Adipose tissue (tissue), 3 donors: Measurements from ENCODE around the gene SPARC. TPM values are rescaled to one million over a fixed set of nuclear protein-coding genes. Genes with fewer than 3 reads are reported as not detected.

Experiments used
- H3K27ac ChIP-seq: one replicate; pipeline ENCODE4 v1.5.1; 2013; ENCODE audit warnings: low read depth, low read length
- WGBS, 3 donors: extraction: QIAGEN DNeasy Blood & Tissue Kit; methylation state at CpG; one replicate each; pipeline ENCODE4 v1.1.7; 2013; 5-methylcytosine and 5-hydroxymethylcytosine counted together
- polyA plus RNA-seq, 3 donors: library from polyadenylated mRNA; stranded (reverse); fragments of 200-250 nt; gene quantifications; one replicate each; pipeline ENCODE4 v1.2.3, GENCODE V29; 2013
- donor health status: healthy with polysubstance abuse.
- donor health status: Bipolar disorder and iron deficiency.
- donor health status: healthy.

The SPARC gene
- polyA plus RNA-seq, 3 donors = 192 to 1,569 (median 654) TPM

DNA sequence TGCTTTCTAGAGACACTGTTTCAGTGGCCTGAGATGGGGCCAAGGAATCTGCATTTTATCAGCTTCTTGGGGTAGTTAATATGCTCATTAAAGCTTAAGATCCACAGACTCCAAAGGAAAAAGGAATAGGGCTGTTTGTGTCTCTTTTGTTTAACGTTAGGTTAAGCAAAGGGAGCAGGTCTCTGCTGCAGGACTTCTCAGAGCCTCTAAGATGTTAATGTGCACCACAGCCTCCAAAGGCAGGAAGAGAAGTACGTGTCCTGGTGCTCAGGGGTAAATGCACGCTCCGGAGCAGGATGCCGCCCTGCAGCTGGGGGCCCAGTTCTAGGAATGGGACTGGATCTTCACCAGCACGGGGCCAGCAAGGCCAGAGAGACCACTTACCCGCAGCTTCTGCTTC lies 19.6 kb downstream of the SPARC start:
- WGBS, 3 donors = 70 to 79% (median 71%) methylated on average over 7 of the region's 7 CpGs
- H3K27ac ChIP-seq = no peak overlapping the region

- WGBS, 3 donors = 18 to 25% (median 21%) methylated on average over 2 of the region's 2 CpGs
- H3K27ac ChIP-seq = no peak overlapping the region
Measured at GRCh38 chr5:151665613-151666012, 21.1 kb downstream of the SPARC start.

- no peak overlapping the region for H3K27ac ChIP-seq
- WGBS, 3 donors = 43 to 48% (median 48%) methylated on average over 6 of the region's 6 CpGs
Measured at GRCh38 chr5:151664694-151665585, 21.8 kb downstream of the SPARC start.

DNA sequence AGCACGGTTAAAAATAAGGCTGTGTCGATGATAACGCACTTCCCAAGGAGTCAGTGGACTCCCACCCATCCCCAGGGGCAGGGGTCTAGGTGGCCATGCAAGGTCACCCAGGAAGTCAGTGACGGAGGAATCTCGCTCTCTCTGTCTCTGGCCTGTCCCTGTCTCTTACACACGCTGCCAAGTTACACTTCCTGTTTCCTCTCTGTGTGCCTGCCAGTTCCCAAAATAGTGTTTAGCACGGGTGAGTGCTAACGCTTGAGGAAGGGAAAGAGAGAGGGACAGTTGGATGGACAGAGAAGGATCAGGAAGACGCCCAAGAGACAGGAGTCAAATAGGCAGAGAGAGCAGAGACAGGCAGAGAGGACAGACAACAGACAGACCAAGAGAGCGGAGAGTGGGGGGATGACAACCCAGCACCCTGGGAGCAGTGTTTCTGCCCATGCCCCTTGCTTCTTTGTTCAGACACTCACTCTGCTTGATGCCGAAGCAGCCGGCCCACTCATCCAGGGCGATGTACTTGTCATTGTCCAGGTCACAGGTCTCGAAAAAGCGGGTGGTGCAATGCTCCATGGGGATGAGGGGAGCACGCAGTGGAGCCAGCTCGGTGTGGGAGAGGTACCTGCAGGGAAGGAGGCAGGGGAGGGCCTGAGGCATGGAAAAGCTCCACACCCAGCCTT lies 23.0 kb downstream of the SPARC start:
- 24 to 55% (median 30%) methylated on average over 17 of the region's 17 CpGs for WGBS, 3 donors
- H3K27ac ChIP-seq = no peak overlapping the region

DNA sequence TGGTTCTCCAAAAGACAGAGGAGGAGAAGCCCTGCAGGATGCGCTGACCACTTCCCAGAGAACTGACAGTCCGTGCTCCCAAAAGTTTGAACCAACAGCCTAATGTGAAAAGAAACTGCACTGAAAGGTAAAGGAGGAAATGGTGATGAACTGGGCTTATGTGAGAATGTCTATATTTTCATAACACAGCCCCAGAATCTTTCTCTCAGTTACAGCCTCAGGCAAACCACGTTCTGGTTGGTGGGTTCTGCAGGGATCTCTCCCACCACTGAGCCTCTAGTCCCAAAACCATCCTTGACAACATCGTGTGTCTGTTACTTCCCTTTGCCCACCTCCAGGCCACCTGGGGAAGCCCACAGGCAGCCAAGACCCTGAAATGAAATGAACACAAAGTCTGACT lies 23.9 kb downstream of the SPARC start:
- H3K27ac ChIP-seq = no peak overlapping the region
- WGBS, 3 donors = 65 to 75% (median 66%) methylated on average over 4 of the region's 4 CpGs

DNA sequence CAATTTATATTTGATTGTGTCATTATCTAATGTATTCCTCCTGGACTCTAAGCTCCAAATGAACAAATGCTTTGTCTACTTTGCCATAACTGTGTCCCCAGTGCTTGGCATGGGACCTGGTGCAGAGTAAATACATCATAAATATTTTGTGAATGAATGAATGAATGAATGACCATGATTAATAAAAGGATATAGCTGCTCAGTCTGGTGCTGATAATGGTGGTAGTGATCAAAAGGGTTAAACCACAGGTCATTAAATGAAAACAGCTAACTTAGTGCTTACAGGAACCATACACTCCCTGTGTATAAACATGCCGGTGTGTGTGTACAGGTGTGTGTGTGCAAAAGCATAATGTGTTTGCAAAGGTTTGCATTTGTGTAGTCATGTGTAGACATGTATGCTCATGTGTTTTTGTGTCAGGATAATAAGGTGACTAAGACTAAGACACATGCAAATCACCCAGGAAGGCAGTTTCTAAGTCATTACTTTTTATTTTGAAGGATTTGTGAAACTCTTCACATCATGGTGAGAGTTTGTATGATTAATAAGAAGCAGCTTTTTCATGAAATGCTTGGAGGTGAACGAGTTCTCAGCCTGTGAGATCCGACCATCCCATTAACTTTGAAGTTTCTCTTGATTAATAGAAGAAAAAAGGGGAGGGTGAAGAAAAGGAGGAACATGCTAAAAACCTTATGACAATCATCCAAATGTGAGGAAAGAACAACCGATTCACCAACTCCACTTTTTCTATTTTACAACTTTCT lies 24.6 kb downstream of the SPARC start:
- H3K27ac ChIP-seq = no peak overlapping the region
- WGBS, 3 donors = 47 to 58% (median 51%) methylated on average over 4 of the region's 4 CpGs

DNA sequence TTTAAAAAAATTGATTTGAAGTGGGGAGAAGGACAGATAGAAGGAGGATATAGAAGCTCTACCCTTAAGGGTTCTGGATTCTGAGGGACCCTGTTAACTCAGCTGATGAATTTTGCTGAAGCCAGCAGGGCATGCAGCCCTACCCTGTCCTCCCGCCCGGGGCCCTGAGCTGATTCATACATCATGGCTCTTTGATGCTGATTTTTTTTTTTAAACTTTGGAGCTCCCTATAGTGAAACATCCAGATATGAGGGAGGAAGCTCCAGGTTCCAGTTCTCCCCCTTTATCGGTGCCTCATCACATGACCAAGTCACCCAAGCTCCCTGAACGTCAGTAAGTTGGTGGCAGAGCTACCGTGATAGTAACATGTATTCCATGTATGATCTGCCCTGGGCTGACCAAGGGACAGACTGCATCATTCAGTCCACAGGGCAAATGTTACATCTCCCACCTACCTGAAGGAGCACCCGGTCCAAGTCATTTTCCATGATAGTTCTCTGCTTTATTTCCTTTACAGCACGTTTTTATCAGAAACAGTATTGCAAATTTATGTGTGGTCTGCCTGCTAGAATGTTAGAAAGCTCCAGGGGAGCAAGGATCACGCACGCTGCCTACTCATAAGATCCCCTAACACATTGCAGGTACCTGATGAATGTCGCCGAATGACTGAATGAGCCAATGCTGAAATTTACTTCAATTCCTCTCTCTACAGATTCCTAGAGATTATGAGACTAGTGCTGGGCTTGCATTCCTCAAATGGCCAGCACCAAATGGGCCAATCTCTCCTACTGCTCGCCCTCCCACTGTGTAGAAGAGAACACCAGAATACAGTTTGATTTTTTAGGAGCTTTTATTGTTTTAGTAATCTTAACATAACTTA lies 25.9 kb downstream of the SPARC start:
- 57 to 72% (median 62%) methylated on average over 12 of the region's 12 CpGs for WGBS, 3 donors
- no peak overlapping the region for H3K27ac ChIP-seq

- H3K27ac ChIP-seq = no peak overlapping the region
- WGBS, 3 donors = 24 to 26% (median 25%) methylated on average over 10 of the region's 10 CpGs
Measured at GRCh38 chr5:151659001-151659754, 27.5 kb downstream of the SPARC start.

- WGBS, 3 donors = 86 to 100% (median 90%) methylated on average over 1 of the region's 1 CpG
- H3K27ac ChIP-seq = no peak overlapping the region
Measured at GRCh38 chr5:151657114-151657513, 29.6 kb downstream of the SPARC start.

GRCh38 chr5:151656311-151656710 lies 30.4 kb downstream of the SPARC start:
- WGBS, 3 donors = 82 to 92% (median 84%) methylated on average over 4 of the region's 4 CpGs
- no peak overlapping the region for H3K27ac ChIP-seq

- no peak overlapping the region for H3K27ac ChIP-seq
- WGBS, 3 donors = 0 to 3% (median 0%) methylated on average over 6 of the region's 6 CpGs
Measured at GRCh38 chr5:151651997-151652645, 34.6 kb downstream of the SPARC start.

DNA sequence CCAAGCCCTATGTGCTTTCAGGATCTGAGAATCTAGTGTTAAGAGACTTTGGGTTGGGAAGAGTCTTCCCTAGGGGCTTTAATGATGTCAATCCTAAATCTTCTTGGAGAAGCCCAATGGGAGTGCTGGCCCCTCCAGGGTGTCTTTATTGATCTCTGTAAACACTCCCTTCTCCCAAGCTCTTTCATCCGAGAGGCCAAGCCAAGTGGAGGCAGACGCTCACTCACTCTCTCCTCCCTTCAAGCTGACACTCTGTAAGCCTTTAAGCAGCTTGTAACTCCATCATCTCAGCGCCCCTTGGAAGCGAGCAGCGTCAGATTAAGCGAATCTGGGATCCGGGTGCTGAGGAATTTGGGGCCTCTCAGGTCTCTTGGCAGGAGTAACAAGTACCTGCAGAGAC lies 37.7 kb downstream of the SPARC start:
- WGBS, 3 donors = 48 to 82% (median 69%) methylated on average over 7 of the region's 7 CpGs
- no peak overlapping the region for H3K27ac ChIP-seq

DNA sequence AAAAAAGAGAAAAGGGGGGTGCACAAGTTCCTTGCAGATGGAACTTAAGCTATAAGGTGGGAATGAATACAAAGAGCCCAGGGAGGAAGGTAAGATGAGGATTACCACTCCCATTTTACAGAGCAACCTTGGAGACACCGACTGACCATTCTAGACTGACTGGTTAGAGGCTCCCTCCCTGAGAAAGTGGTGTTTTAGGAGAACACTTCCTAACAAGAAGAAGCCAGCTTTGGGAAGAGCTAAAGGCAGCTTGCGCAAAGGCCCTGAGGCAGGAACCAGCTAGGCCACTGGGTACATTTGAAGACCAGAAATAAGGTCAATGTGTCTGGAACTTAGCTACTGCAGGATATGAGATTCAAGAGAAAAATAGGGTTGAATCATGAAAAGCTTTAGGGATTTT lies 38.6 kb downstream of the SPARC start:
- no peak overlapping the region for H3K27ac ChIP-seq
- WGBS, 3 donors = 90 to 98% (median 97%) methylated on average over 2 of the region's 2 CpGs

GRCh38 chr5:151647320-151647861 lies 39.3 kb downstream of the SPARC start:
- 85 to 87% (median 86%) methylated on average over 5 of the region's 5 CpGs for WGBS, 3 donors
- no peak overlapping the region for H3K27ac ChIP-seq

DNA sequence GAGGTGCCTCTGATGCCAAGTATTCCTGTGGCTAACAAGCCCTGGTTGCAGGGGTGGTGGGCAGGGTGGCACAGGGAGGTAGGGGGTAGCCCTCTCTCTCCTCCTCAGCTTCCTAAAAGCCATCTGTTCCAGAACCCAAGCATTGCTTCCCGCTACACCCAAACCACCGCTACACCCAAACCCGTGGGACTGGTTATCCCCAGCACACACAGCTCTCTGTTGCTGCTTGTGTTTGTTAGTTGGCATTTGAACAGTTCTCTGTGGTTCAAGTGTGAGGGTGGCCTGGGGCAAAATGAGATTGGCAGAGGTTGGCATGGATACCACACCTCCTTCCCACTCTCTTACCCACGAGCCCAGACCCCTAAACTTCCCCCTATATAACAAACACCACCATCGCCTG lies 40.4 kb downstream of the SPARC start:
- WGBS, 3 donors = 82 to 90% (median 86%) methylated on average over 5 of the region's 5 CpGs
- no peak overlapping the region for H3K27ac ChIP-seq

- H3K27ac ChIP-seq = no peak overlapping the region
- 87 to 91% (median 91%) methylated on average over 6 of the region's 6 CpGs for WGBS, 3 donors
Measured at GRCh38 chr5:151643388-151643787, 43.3 kb downstream of the SPARC start.
